ENCODE data around the gene RFK. TPM values are rescaled to one million over a fixed set of nuclear protein-coding genes. Genes with fewer than 3 reads are reported as not detected.

The RFK gene
- total RNA-seq, 1 donor from 2014 or later = 16.3 TPM

- Mint-ChIP-seq H3K4me1 (no peaks in the 10 kb centered on the region), H3K27me3 (ENCODE audit: low read depth) (no peaks in the 10 kb centered on the region), H3K9me3 (no peaks in the 10 kb centered on the region), H3K36me3 (ENCODE audit: low read depth) (no peaks in the 10 kb centered on the region), H3K4me3 (no peak overlapping the region), H3K27ac (ENCODE audit: unreplicated experiment) (no peak overlapping the region)
- no peak for TF ChIP-seq CTCF (conservative IDR thresholded peaks at IDR 0.05)
- no peak for DNase-seq (ENCODE audit: low read depth, low spot score)
Measured at GRCh38 chr9:76359365-76359764, 34.9 kb downstream of the RFK start.

DNA sequence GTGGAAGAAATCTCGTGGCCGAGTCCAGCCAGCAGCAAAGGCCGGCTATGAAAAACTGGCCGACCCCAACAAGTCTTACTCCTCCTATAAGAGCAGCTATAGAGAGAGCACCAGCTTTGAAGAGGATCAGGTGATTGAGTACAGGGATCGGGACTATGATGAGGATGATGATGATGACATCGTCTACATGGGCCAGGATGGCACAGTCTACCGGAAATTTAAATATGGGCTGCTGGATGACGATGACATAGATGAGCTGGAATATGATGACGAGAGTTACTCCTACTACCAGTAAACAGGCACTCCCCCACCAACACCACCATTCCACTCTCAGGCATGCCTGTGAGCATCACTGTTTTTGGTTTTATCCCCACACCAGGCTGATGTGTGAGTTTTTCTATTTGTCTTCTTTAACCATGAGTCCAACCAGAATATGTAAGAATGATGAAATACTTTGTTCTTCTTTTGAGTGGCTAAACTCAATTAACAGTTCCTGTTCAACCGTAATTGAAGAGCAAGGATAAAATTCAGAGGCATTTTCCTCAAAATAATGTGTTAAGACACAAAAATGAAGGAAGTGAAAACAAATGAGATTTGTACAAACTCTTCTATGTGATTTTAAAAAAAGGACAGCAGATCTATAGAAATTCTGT, 35.5 kb downstream of the RFK start:
- TF ChIP-seq CTCF (conservative IDR thresholded peaks at IDR 0.05) = no peak
- Mint-ChIP-seq H3K4me1 (no peaks in the 10 kb centered on the region), H3K4me3 (no peak overlapping the region), H3K27ac (ENCODE audit: unreplicated experiment) (peak overlapping the region; percentile 67), H3K27me3 (ENCODE audit: low read depth) (no peaks in the 10 kb centered on the region), H3K9me3 (peaks cover 3% of the 10 kb centered on the region), H3K36me3 (ENCODE audit: low read depth) (no peaks in the 10 kb centered on the region)
- DNase-seq (ENCODE audit: low read depth, low spot score) = no peak

- Mint-ChIP-seq H3K27me3 (ENCODE audit: low read depth) (no peaks in the 10 kb centered on the region), H3K4me1 (no peaks in the 10 kb centered on the region), H3K9me3 (peaks cover 3% of the 10 kb centered on the region), H3K27ac (ENCODE audit: unreplicated experiment) (no peak overlapping the region), H3K36me3 (ENCODE audit: low read depth) (no peaks in the 10 kb centered on the region), H3K4me3 (no peak overlapping the region)
- no peak for DNase-seq (ENCODE audit: low read depth, low spot score)
- no peak for TF ChIP-seq CTCF (conservative IDR thresholded peaks at IDR 0.05)
Measured at GRCh38 chr9:76357555-76357954, 36.7 kb downstream of the RFK start.

DNA sequence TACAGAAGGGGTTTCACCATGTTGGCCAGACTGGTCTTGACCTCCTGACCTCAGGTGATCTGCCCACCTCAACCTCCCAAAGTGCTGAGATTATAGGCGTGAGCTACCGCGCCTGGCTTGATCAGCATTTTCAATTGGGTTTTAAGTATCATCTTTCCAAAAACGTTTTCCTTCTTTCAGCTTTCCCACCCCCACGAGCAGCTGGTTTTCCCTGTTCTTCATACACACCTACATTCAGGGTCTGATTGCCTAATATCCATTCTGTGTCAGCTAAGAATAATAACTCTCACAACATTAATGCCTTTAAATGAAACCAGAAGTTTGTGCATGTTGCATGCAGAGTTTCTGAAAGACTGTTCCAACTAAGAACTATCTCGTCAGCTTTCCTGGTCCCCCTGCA, 38.3 kb downstream of the RFK start:
- no peak overlapping the region for H3K4me3 Mint-ChIP-seq
- no peaks in the 10 kb centered on the region for H3K4me1 Mint-ChIP-seq
- H3K36me3 Mint-ChIP-seq (ENCODE audit: low read depth) = no peaks in the 10 kb centered on the region
- no peak for DNase-seq (ENCODE audit: low read depth, low spot score)
- H3K27me3 Mint-ChIP-seq (ENCODE audit: low read depth) = no peaks in the 10 kb centered on the region
- TF ChIP-seq CTCF (conservative IDR thresholded peaks at IDR 0.05) = no peak
- H3K27ac Mint-ChIP-seq (ENCODE audit: unreplicated experiment) = no peak overlapping the region
- H3K9me3 Mint-ChIP-seq = peaks cover 3% of the 10 kb centered on the region

- peaks cover 3% of the 10 kb centered on the region for H3K9me3 Mint-ChIP-seq
- no peaks in the 10 kb centered on the region for H3K4me1 Mint-ChIP-seq
- H3K27ac Mint-ChIP-seq (ENCODE audit: unreplicated experiment) = no peak overlapping the region
- no peak for DNase-seq (ENCODE audit: low read depth, low spot score)
- H3K36me3 Mint-ChIP-seq (ENCODE audit: low read depth) = no peaks in the 10 kb centered on the region
- H3K27me3 Mint-ChIP-seq (ENCODE audit: low read depth) = no peaks in the 10 kb centered on the region
- TF ChIP-seq CTCF (conservative IDR thresholded peaks at IDR 0.05) = no peak
- H3K4me3 Mint-ChIP-seq = no peak overlapping the region
Measured at GRCh38 chr9:76354221-76354620, 40.0 kb downstream of the RFK start.
